Cardiac muscle cell (in vitro differentiated cells and primary cell): ENCODE data around the gene CCDC159. TPM values are rescaled to one million over a fixed set of nuclear protein-coding genes. Genes with fewer than 3 reads are reported as not detected.
"Not testable (repeated sequence)": the region's sequence is repeated elsewhere in the genome, so short reads cannot be mapped to it uniquely, and the experiment has no call there.

ENCODE experiments used
- DNase-seq, 2 donors: peaks; one replicate each; pipeline versions ENCODE4 v3.0.0 to v3.0.0-alpha.2; 2010 to 2017; ENCODE audit warnings: low read depth in 1 of 2, low spot score in 1 of 2
- H3K27ac ChIP-seq: fragments of 200-600 bp; sonication (generic); 2 replicates; pipeline ENCODE4 v1.5.1; 2016
- H3K27me3 ChIP-seq: fragments of 200-600 bp; sonication (generic); 2 replicates; pipeline ENCODE4 v1.6.0; 2016; ENCODE audit warnings: control low read depth
- H3K36me3 ChIP-seq: fragments of 200-600 bp; sonication (generic); 2 replicates; pipeline ENCODE4 v1.5.1; 2016; ENCODE audit warnings: control low read depth
- H3K4me1 ChIP-seq: fragments of 200-600 bp; sonication (generic); 2 replicates; pipeline ENCODE4 v1.8.1; 2017; ENCODE audit warnings: low read depth, mild to moderate bottlenecking, mixed run types
- H3K4me3 ChIP-seq: fragments of 200-600 bp; sonication (generic); 2 replicates; pipeline ENCODE4 v1.5.1; 2016; ENCODE audit warnings: mild to moderate bottlenecking
- H3K9me3 ChIP-seq: fragments of 200-600 bp; sonication (generic); 2 replicates; pipeline ENCODE4 v1.5.1; 2017; ENCODE audit warnings: low read depth, mild to moderate bottlenecking, control low read depth
- polyA plus RNA-seq: library from polyadenylated mRNA; unstranded; fragments of >200 nt; fragmentation: Nextera tagmentation; extraction: Ambion mirVana; gene quantifications from 2 replicates; pipeline ENCODE4 v1.2.1, GENCODE V29; 2016
- total RNA-seq: library from RNA; depleted of rRNA; stranded (reverse); fragments of >200 nt; gene quantifications from 2 replicates; pipeline ENCODE4 v1.2.3, GENCODE V29; 2016
- TF ChIP-seq, protein P1 (sequence below): IDR thresholded peaks from 2 replicates; pipeline ENCODE4 v1.5.1; 2012; ENCODE audit warnings: low read depth, mild to moderate bottlenecking, low read length

CCDC159 gene
- total and polyA plus RNA-seq, 2 experiments from 2014 or later, result 9.3 to 9.7 TPM

DNA sequence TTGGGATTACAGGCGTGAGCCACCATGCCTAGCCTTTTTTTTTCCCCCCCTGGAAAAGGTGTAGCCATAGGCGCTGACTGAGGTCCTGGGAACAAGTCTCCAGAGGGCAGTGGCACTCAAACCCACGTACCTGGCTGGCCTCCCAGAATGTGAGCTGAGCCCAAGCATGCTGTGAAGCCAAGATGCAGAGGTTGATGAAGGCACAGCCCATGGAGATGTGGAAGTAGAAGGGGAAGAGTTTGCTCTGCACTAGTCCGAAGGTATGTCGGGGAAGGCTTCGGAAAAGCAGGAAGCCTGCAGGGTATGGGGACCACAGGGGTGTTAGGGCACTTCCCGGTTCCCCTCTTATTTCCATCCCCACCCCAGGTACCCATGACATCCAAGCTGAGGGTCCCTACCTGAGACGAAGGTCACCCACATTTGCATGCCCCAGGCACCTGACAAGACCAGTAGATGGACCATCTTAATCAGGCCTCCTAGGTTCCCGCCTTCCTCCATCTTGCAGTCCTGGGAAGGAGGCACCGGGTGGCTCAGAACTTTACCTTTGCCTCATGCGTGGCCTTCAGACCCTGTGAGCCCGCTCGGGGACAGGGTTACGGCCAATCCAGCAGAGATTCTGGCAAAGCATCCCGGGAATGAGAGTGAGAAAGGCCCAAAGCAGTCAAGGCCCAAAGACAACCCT lies 1.1 kb upstream of the CCDC159 start:
- TF ChIP-seq, protein P1, sequence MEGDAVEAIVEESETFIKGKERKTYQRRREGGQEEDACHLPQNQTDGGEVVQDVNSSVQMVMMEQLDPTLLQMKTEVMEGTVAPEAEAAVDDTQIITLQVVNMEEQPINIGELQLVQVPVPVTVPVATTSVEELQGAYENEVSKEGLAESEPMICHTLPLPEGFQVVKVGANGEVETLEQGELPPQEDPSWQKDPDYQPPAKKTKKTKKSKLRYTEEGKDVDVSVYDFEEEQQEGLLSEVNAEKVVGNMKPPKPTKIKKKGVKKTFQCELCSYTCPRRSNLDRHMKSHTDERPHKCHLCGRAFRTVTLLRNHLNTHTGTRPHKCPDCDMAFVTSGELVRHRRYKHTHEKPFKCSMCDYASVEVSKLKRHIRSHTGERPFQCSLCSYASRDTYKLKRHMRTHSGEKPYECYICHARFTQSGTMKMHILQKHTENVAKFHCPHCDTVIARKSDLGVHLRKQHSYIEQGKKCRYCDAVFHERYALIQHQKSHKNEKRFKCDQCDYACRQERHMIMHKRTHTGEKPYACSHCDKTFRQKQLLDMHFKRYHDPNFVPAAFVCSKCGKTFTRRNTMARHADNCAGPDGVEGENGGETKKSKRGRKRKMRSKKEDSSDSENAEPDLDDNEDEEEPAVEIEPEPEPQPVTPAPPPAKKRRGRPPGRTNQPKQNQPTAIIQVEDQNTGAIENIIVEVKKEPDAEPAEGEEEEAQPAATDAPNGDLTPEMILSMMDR, result no peak
- H3K4me3 ChIP-seq, result peak overlapping the region; percentile 67
- H3K36me3 ChIP-seq, result no peaks in the 10 kb centered on the region
- no peaks in the 10 kb centered on the region for H3K4me1 ChIP-seq
- no peaks in the 10 kb centered on the region for H3K27me3 ChIP-seq
- H3K9me3 ChIP-seq, result no peaks in the 10 kb centered on the region
- H3K27ac ChIP-seq, result no peak overlapping the region
- no peak for DNase-seq

DNA sequence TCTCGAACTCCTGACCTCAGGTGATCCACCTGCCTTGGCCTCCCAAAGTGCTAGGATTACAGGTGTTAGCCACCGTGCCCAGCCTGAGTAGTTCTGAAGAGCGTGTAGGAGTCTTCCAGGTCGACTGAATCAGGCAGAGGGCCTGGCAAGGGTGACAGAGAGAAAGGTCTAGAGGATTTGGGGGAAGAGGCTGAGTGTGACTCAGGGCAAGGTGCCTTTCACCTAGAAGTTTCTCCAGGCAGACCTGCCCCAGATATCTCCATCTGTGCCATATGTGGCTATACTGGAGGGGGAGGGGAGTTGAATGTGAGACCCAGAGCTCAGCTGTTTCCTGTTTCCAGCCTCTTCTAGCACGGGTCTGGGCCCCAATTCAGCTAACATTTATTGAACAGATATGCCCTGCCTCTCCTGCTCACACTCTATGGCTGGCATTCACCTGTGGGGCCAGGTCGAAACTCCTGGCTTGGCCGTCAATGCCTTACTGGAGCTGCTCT lies 1.3 kb downstream of the CCDC159 start:
- TF ChIP-seq, protein P1, result no peak
- H3K27ac ChIP-seq, result no peak overlapping the region
- H3K27me3 ChIP-seq, result no peaks in the 10 kb centered on the region
- H3K36me3 ChIP-seq, result no peaks in the 10 kb centered on the region
- no peak overlapping the region for H3K4me3 ChIP-seq
- no peak for DNase-seq
- H3K9me3 ChIP-seq, result no peaks in the 10 kb centered on the region
- no peaks in the 10 kb centered on the region for H3K4me1 ChIP-seq

DNA sequence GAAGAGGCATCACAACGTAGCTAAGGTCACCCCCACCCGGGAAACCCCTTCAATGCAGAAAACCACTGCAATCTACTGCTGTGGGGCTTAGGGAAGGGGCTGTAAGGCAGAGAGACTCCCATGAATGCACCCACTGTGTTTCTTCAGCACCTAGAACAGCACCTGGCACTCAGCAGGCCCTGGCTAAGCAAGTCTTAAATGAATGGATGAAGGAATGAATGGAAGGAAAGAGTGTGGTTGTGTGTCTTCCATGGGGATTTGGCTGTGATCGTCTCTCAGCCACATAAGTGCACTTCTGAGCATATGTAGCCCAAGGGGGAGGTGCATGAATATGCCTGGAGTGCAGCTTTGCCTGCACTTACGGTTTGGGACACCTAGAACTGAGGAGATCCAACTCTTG lies 2.9 kb downstream of the CCDC159 start:
- TF ChIP-seq, protein P1, result no peak
- H3K4me1 ChIP-seq, result no peaks in the 10 kb centered on the region
- no peaks in the 10 kb centered on the region for H3K27me3 ChIP-seq
- DNase-seq, result no peak
- no peak overlapping the region for H3K4me3 ChIP-seq
- H3K9me3 ChIP-seq, result no peaks in the 10 kb centered on the region
- H3K36me3 ChIP-seq, result no peaks in the 10 kb centered on the region
- no peak overlapping the region for H3K27ac ChIP-seq

DNA sequence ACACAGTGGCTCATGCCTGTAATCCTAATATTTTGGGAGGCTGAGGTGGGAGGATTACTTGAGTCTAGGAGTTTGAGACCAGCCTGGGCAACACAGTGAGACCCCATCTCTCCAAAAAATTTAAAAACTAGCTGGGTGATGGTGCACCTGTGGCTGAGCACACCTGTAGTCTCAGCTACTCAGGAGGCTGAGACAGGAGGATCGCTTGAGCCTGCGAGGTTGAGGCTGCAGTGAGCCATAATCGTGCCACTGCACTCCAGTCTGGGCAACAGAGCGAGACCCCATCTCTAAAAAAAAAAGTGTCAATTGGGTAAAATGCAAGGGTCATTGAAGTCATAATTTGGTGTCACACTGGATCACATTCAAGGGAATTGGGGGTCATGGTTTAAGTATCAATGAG lies 7.8 kb downstream of the CCDC159 start:
- not testable (repeated sequence) for H3K9me3 ChIP-seq, H3K36me3 ChIP-seq, H3K27me3 ChIP-seq, H3K4me3 ChIP-seq, H3K4me1 ChIP-seq, DNase-seq, H3K27ac ChIP-seq

DNA sequence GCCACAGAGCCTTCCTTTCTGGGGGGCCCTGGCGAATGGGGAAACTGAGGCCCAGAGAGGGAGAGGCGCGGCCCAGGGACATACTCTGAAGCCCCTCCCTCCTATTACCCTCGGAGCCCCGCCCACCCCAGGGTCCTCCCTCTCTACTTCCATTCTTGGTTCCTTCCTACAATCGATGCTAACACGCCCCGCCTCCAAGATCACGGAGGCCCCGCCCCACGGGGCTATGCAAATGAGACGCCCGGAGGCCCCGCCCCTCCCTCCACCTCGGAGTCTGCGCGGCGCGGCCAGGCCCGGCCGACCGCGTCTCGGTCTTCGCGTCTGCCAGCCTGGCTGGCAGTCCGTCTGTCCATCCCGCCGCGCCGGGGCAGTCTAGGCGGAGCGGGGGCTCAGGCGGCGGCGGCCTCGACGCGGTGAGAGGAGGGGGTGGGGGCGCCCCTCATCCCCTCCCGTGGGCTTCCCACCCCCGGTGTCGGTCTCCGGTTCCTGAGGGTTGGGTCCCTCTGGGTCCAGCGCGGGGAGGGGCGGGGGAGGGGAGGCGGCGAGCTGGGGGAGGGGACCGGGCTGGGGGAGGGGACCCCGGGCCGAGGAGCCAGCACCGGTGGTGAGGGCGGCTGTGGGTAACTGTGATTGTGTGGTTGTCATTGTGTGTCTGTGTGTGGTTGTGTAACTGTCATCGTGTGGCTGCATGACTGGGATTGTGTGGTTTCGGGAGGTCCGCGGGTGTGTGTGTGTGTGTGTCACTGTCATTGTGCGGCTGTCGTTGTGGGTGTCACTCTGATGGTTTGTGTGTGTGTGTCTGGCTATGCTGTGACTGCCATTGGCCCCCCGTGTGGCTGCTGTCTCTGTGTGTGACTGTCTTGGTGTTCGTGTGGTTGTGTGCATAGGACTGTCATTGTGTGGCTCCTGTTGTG lies 9.1 kb downstream of the CCDC159 start, which contains the start of gene PLPPR2:
Gene PLPPR2 (plus strand): TSS at position 273 of the 914 bp plus-strand sequence. CDS start 2,242 bp downstream, outside the sequence.
- H3K4me1 ChIP-seq, result no peaks in the 10 kb centered on the region
- no peaks in the 10 kb centered on the region for H3K9me3 ChIP-seq
- TF ChIP-seq, protein P1, result no peak
- H3K36me3 ChIP-seq, result no peaks in the 10 kb centered on the region
- no peaks in the 10 kb centered on the region for H3K27me3 ChIP-seq
- H3K27ac ChIP-seq, result no peak within 1 kb of the TSS
- peak; percentile 88 to 92 for DNase-seq
- H3K4me3 ChIP-seq, result peak within 1 kb of the TSS; percentile 33

DNA sequence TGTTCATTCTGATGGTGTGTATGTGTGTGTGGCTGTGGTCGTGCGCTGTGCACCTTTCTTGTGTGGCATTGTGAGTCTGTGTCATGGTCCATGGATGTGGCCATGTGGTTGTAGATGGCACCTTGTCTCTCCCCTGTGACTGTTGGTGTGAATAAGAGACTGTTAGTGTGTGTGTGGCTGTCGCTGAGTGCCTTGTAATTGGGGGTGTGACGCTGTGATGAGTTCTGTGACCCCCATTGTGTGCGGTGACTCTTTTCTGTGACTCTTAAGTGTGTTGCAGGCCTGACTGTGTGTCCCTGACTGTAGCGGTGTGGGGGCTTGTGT lies 9.7 kb downstream of the CCDC159 start:
- TF ChIP-seq, protein P1, result no peak

More for the DNA sequence above, 9.7 kb downstream of the CCDC159 start:
- Histone ChIP-seq H3K4me3 (no peak overlapping the region), H3K9me3 (no peaks in the 10 kb centered on the region), H3K27me3 (no peaks in the 10 kb centered on the region), H3K36me3 (no peaks in the 10 kb centered on the region), H3K27ac (no peak overlapping the region), H3K4me1 (no peaks in the 10 kb centered on the region)
- no peak for DNase-seq
